Mesodermal cell (in vitro differentiated cells): ENCODE data around the gene SLC35A2.

Experiments used
- H3K27ac ChIP-seq: 2 replicates; pipeline ENCODE4 v1.7.0; 2013; ENCODE audit warnings: mild to moderate bottlenecking, low read depth, low read length, moderate library complexity; ENCODE audit not compliant: severe bottlenecking
- H3K36me3 ChIP-seq: 2 replicates; pipeline ENCODE4 v1.7.1; 2013; ENCODE audit warnings: mild to moderate bottlenecking, low read length, moderate library complexity; ENCODE audit not compliant: control insufficient read depth, insufficient read depth
- H3K4me1 ChIP-seq: one replicate; pipeline ENCODE4 v1.7.1; 2013; ENCODE audit warnings: mild to moderate bottlenecking, low read length; ENCODE audit not compliant: insufficient read depth, control insufficient read depth, poor library complexity, severe bottlenecking
- H3K4me3 ChIP-seq: 2 replicates; pipeline ENCODE4 v1.7.0; 2013; ENCODE audit warnings: low read length, control low read depth, mild to moderate bottlenecking; ENCODE audit not compliant: insufficient read depth, poor library complexity, severe bottlenecking; ENCODE audit errors: extremely low read depth
- H3K9me3 ChIP-seq: 2 replicates; pipeline ENCODE4 v1.7.1; 2013; ENCODE audit warnings: mild to moderate bottlenecking, low read length, moderate library complexity; ENCODE audit not compliant: control insufficient read depth
- WGBS, 2 experiments: methylation state at CpG; one replicate each; pipeline ENCODE4 v1.1.5; 2013; ENCODE audit warnings: missing lambda C conversion rate in 2 of 2; ENCODE audit not compliant: insufficient coverage in 2 of 2; 5-methylcytosine and 5-hydroxymethylcytosine counted together

The SLC35A2 gene

DNA sequence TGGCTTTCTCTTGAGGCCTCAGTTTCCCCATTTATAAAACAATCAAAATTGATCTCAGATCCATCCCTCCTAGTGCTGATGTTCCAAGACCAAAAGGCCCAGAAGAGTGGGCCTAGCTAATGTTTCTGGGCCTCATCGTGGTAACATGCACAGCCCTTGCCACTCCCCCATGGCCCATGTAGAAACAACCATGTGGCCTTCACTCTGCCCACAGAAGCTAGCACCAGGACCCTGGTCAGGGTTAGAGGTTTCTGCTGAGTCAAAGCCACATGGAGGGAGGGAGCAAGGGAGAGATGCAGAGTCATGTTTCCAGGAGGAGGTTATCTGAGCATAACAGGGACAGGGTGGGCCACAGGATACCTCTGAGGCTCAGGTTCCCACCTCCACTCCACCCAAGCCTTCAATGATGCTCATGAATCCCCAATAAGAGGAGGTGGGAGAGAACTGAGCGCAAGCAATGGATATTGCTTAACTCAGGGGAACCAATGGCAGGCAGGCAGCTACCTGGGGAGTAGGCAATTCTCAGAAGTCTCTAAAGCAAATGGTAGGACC, 29.0 kb upstream of the SLC35A2 start:
- Histone ChIP-seq H3K4me3 (no peak overlapping the region), H3K4me1 (no peaks in the 10 kb centered on the region), H3K27ac (no peak overlapping the region), H3K9me3 (no peaks in the 10 kb centered on the region), H3K36me3 (peaks cover 43% of the 10 kb centered on the region)
- 80 to 100% methylated on average over 1 of the region's 2 CpGs for WGBS, 2 experiments

DNA sequence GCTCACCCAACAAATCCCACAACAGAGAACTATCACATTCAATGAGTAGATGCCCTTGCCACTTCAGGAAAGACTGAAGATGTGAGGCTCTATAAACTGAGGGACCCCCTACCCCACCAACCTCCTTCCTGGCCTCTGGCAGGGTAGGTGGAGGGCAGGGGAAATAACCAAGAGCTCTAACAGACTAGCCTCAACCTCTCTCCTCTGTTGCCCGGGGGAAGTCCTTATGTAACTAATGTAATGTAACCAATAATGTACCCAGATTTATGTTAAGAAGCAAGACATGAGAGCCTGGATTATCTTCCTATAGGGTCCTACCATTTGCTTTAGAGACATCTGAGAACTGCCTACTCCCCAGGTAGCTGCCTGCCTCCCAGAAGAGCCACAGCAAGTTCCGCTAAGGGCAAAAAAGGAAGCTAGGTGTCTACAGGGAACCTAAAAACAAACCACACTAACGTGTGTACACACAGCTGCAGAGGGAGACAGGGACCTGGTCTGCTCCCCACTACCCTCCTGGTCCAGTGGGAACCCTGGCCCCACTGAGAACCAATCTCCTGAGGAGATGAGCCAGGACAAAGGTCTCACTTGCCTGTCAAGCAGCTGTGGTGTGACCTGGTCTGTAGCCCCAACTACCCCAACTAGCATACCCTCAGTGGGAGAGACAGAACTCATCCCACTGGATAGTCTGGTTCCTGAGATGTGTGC, 28.2 kb upstream of the SLC35A2 start:
- Histone ChIP-seq H3K36me3 (peaks cover 51% of the 10 kb centered on the region), H3K4me1 (no peaks in the 10 kb centered on the region)
- WGBS, 2 experiments, result 100% methylated on average over 1 of the region's 3 CpGs; no CpG with 5 or more reads in 1 of the 2 experiments

DNA sequence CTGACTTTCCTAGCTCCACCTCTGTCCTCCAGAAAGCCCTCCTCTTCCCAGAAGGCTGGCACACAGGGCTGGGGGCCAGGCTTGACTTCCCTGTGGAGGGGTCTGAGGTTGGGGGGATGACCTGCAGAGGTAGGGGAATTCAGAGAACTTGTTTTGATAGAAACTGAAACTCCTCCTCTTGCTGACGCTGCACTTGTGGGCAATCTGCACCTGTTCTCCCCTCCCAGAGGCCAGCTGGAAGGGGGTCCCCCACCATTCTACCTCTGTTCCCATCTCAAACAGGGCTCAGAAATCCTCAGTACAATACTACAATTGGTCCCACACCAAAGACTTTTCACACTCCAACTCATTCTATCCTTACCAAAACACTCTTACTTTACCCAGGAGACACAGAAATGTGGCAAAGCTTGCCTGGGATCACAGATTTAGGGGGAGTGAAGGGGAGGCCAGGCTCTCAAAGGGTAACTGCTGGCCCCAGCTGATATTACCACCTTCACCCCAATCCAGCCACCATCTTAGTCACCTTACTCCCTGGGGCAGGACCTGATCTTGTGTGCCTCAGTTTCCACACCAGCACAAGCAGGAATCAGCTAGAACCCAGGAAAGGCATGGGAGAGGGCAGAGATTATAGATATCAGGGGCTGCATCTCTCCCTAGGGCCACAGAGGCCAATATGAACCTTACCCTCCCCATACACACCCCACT, 27.4 kb upstream of the SLC35A2 start:
- WGBS, 2 experiments, result 75% methylated on average over 1 of the region's 1 CpG; no CpG with 5 or more reads in 1 of the 2 experiments
- Histone ChIP-seq H3K4me1 (no peaks in the 10 kb centered on the region), H3K36me3 (peaks cover 52% of the 10 kb centered on the region), H3K9me3 (no peaks in the 10 kb centered on the region), H3K27ac (no peak overlapping the region), H3K4me3 (no peak overlapping the region)

More for the DNA sequence above, 28.2 kb upstream of the SLC35A2 start:
- Histone ChIP-seq H3K27ac (no peak overlapping the region), H3K4me3 (no peak overlapping the region), H3K9me3 (no peaks in the 10 kb centered on the region)

DNA sequence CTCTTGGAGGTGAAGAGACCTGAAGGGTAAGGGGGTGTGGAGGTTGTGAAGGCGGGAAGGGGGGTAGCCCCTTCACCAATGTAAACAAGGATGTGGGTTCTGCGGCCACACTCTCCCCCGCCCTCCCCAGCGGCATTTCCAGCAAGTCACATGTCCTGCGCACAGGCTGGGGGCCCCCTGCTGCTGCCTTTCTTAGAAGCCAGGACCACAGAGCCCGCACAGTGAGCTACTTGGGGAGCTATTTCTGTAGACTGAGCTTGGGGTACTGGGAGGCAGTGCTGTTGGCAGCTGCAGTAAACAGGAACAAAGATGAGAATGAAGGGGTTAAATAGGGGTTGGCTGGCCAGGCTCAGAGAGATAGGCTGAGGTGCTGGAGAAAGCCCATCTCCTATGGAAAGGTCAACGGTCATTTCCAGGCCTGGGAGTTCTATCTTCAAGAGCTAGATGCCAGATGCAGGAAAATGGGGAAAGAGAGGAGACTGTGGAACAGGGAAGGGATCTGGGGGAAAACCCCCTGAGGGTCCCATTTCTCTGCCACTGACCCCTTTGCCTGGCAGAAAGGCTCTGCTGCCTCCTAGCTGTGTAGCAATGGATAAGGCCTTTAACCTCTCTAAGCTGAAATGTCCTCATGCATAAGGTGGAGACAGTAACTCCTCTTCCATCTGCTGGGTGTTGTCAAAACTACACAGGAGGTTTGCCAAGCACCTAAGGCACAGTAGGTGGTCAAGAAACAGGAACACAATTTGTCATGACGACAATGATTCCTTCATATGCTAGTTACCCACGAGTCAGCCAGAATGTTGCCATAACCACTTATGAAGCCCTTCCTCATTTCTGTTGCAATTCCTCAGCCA, 25.8 kb upstream of the SLC35A2 start:
- H3K4me1 ChIP-seq, result no peaks in the 10 kb centered on the region
- no peaks in the 10 kb centered on the region for H3K9me3 ChIP-seq
- H3K4me3 ChIP-seq, result no peak overlapping the region
- WGBS, 2 experiments, result 7 to 57% methylated on average over 3 of the region's 9 CpGs
- no peak overlapping the region for H3K27ac ChIP-seq
- peaks cover 54% of the 10 kb centered on the region for H3K36me3 ChIP-seq

DNA sequence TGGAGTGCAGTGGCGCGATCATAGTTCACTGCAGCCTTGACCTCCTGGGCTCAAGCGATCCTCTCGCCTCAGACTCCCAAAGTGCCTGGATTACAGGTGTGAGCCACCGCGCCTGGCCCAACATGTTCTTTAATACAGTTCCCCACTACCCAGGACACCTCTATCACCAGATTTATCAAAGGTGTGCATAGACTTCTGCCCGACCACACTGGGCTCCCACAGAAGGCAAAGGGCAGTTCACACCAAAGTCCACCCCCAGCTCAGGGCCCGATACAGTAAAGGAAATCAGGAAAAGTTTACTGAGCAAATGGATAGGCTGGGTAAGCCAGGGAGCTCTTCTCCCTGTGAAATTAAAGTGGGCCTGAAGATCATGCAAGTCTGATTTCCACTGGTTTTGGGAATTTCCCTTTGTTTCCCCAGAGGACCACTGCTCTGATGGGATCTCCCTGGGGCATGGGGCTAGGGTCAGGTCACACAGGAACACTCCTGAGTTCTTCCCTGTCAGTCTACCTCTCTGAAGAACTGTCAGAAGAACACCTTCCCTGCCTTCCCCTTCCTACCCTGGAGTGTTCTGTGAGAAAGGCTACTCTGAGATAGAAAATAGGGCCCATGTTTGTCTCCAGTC, 25.1 kb upstream of the SLC35A2 start:
- Histone ChIP-seq H3K4me1 (no peaks in the 10 kb centered on the region), H3K36me3 (peaks cover 52% of the 10 kb centered on the region), H3K27ac (no peak overlapping the region), H3K4me3 (no peak overlapping the region), H3K9me3 (no peaks in the 10 kb centered on the region)
- WGBS, 2 experiments, result 95 to 100% methylated on average over 4 to 6 of the region's 8 CpGs

DNA sequence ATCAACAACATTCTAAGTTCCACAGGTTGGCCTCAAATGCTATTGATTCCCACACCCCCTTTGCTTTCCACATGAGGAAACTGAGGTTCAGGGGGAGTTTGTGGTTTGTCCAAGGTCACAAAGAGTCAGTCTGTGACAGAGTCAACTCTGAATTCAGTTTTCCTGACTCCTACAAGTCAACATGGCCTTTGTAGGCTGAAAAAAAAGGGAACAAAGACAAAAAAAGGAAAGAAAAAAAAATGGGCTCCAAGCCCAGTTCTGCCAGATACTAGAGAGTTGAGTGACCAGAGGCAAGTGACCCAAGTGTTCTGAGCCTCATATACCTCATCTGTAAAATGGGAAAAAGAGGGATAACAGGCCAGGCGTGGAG, 23.8 kb upstream of the SLC35A2 start:
- no peaks in the 10 kb centered on the region for H3K4me1 ChIP-seq
- WGBS, 2 experiments, result no CpG with 5 or more reads among the region's 1 CpG
- H3K4me3 ChIP-seq, result no peak overlapping the region
- peaks cover 49% of the 10 kb centered on the region for H3K36me3 ChIP-seq
- no peak overlapping the region for H3K27ac ChIP-seq
- H3K9me3 ChIP-seq, result no peaks in the 10 kb centered on the region

DNA sequence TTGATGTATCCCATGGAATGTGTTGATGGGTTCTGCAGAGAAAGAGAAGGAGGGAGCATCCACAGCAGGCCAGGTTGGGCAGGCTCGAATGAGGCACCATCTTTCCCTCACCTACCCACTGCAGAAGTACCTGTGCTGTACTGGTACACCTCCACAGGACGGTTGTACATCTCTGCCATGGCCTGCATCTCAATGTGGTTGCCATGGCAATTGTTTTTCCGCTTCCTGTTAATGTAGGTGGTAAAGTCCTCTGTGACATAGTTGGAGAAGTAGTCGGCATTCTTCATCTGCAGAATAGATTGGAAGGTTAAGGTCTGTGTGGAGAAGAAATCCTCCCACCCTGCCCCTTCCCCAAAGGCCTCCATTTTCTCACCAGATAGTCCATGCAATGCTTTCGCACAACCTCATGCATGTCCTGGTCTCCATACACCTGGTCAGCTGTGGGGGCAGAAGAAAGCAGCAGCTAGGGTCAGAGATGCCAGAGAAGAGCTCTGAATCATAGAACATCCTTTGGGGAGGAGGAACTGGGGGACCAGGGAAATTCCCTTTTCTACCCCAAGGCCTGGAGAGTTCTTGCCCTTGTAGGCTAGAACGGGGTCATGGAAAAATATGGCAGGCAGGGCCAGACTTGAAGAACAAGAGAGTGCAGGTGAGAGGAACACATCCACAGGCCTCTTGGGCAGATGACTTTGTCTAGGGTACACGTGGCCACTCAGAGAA, 23.3 kb upstream of the SLC35A2 start:
- Histone ChIP-seq H3K9me3 (no peaks in the 10 kb centered on the region), H3K4me3 (no peak overlapping the region), H3K27ac (no peak overlapping the region), H3K4me1 (no peaks in the 10 kb centered on the region), H3K36me3 (peaks cover 47% of the 10 kb centered on the region)
- WGBS, 2 experiments, result 76% methylated on average over 2 of the region's 7 CpGs; no CpG with 5 or more reads in 1 of the 2 experiments

DNA sequence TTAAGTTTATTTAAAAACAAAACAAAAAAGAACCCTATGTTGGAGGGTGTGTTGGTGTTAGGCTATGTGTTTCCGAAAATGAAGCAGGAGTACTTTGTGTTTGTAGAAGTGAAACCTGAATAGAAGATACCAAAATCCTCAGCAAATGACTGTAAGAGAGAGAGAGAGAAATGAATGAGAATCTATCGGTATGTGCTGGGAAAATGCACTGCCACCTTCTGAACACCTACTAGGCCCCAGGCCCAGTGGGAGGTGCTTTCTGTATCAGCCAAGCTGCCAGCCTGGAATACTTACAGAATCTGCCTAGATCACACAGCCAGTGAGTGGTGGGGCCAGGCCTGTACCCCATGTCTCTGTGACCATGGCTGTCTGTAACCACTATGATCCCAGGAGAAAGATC, 22.3 kb upstream of the SLC35A2 start:
- peaks cover 43% of the 10 kb centered on the region for H3K36me3 ChIP-seq
- no peak overlapping the region for H3K27ac ChIP-seq
- no peaks in the 10 kb centered on the region for H3K4me1 ChIP-seq
- H3K9me3 ChIP-seq, result no peaks in the 10 kb centered on the region
- H3K4me3 ChIP-seq, result no peak overlapping the region
- WGBS, 2 experiments, result 100% methylated on average over 1 of the region's 2 CpGs

DNA sequence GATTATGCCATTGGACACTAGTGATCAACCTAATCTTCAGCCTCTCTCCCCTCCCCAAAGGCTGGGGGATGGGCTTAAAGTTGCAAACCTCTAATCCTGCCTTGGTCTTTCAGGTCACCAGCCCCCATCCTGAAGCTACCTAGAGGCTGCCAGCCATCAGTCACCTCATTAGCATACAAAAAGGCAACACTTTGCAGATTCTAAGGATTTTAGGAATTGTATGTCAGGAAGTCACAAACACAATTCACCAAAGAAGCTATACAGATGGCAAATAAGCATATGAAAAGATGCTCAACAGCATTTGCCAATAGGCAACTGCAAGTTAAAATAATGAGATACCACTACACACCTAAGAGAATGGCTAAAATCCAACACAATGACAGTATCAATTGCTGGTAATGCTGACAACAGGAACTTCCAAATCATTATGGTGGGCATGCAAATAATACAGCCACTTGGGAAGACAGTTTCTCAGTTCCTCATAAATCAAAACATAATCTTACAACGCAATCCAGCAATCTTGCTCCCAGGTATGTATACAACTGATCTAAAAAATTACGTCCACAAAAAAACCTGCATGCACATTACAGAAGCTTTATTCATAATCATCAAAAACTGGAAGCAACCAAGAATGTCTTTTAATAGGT, 16.4 kb upstream of the SLC35A2 start:
- Histone ChIP-seq H3K9me3 (no peaks in the 10 kb centered on the region), H3K4me3 (no peak overlapping the region), H3K4me1 (no peaks in the 10 kb centered on the region), H3K27ac (no peak overlapping the region), H3K36me3 (peaks cover 35% of the 10 kb centered on the region)
- WGBS, 2 experiments, result 17% methylated on average over 1 of the region's 2 CpGs; no CpG with 5 or more reads in 1 of the 2 experiments
